Activated CD8-positive, alpha-beta memory T cell treated with anti-CD3 and anti-CD28 coated beads for 36 hours (primary cell): Measurements from ENCODE around the gene IMPA2. TPM values are rescaled to one million over a fixed set of nuclear protein-coding genes. Genes with fewer than 3 reads are reported as not detected.
"Not testable (repeated sequence)": the region's sequence is repeated elsewhere in the genome, so short reads cannot be mapped to it uniquely, and the experiment has no call there.

Source experiments
- CTCF ChIA-PET: fragments of 350-600 bp; sonication (Branson Sonifier 250); formaldehyde crosslinking; loops from one replicate; lab custom pipeline; 2021; ENCODE audit warnings: antibody characterized with exemption; lab: Charles Lee
- POLR2A ChIA-PET: fragments of 350-600 bp; sonication (Branson Sonifier 250); formaldehyde crosslinking; loops from one replicate; lab custom pipeline; 2021; ENCODE audit warnings: antibody characterized with exemption; lab: Charles Lee
- total RNA-seq, 2 experiments: library from RNA; stranded (reverse); gene quantifications; one replicate each; pipeline ENCODE4 v1.2.3, GENCODE V29; 2021

Gene IMPA2
- 10 to 100 TPM; 17.4 to 19.5 TPM for total RNA-seq

DNA sequence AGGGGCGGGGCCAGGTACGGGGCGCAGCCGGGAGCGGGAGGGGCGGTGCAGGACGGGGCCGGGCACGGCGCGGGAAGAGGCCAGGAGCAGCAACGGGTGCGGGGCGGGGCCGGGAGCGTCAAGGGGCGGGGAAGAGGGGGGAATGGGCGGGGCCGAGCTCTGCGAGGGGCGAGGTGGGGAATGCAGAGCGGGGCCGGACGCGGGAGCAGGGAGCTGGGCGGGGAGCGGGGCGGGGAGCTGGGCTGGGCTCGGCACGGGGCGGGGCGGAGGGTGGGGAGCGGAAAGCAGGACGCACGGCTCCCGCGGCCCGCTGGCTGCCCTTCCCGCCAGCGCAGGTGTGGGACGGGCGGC lies at the start of gene IMPA2:
Gene IMPA2 (plus strand): TSS at position 316 of the 351 bp plus-strand sequence. CDS start 163 bp downstream, outside the sequence.
- CTCF ChIA-PET: interaction anchor here (1.2 to 2.2 kb wide), 2 partner anchors 14 to 43 kb away, joined by 3 to 9 read pairs; no protein-coding TSS in a partner anchor
- POLR2A ChIA-PET: interaction anchor here (0.6 to 2.1 kb wide), 5 partner anchors 14 to 396 kb away, joined by 3 to 7 read pairs (median 6); partner anchors contain the start of gene AFG3L2

DNA sequence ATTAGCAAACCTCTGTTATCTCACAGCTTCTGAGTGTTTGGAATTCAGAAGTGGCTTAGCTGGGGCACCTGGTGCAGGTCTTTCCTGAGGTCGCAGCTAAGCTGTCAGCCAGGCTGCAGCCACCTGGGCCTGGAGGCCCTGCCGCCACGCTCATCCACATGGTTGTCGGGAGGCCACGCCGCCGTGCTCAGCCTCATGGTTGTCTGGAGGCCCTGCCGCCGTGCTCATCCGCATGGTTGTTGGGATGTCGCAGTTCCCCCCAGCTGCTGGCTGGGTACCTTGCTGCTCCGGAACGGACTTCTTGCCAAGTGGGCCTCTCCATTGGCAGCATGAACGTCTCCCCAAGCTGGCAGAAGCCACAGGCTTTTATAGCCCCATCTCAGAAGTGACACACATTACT lies 48.9 kb upstream of the IMPA2 start:
- POLR2A ChIA-PET: no interaction called here
- CTCF ChIA-PET: interaction anchor here (0.7 to 1.1 kb wide), 3 partner anchors 63 to 201 kb away, joined by 3 to 5 read pairs (median 4); no protein-coding TSS in a partner anchor

DNA sequence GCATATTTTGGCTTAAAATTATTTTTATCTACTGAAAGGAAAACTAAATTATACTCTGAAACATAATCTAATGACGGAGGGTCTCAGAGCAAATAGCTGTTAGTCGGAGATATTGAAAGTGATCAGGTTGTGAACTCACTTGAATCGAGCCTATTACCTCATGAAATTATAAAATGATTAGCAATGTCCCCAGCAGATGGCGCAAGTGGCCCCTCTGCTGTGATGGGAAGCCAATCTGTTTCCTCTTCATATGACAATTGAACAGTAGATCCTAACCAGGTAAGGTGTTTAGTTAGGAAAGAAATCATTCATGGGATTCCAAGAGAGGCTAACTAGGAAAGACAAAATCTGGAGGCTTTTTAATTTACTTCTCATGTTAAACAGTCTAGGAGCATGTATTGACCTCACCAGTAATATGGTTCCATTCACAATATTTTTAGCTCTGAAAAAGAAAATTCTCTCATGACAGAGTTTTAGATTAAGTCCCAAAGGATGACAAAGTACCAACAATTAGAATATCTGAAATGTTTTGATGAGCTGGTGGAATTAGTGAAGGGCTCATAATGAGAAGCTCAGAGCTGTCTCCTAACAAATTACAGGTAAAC lies 43.3 kb upstream of the IMPA2 start:
- ChIA-PET CTCF (interaction anchor here (0.6 to 4.5 kb wide), 15 partner anchors 9 to 301 kb away, joined by 3 to 59 read pairs (median 4); partner anchors contain the start of gene MPPE1), POLR2A (interaction anchor here (1.1 kb wide), 1 partner anchor 42 kb away, joined by 3 read pairs; no protein-coding TSS in a partner anchor)

DNA sequence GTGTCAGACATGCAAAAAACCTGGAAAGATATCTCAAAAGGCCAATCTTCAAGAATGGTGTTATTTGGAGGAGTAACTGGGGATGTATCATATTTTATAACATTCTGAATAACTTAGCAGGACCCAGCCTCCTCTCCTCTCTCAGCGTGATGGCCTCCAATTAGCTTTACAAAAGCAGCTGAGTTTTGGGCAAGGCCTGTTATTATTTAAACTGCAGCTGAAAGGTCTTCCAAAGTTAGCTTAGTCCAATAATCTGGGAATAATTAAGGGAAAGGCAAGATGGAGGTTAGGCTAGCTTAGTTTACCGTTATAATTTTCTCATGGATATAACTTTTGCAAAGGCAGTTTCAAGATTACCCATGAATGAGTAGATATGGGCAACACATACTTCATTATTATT lies 40.4 kb upstream of the IMPA2 start:
- POLR2A ChIA-PET: no interaction called here
- CTCF ChIA-PET: interaction anchor here (0.7 to 2.0 kb wide), 4 partner anchors 55 to 98 kb away, joined by 3 to 7 read pairs (median 4); no protein-coding TSS in a partner anchor

DNA sequence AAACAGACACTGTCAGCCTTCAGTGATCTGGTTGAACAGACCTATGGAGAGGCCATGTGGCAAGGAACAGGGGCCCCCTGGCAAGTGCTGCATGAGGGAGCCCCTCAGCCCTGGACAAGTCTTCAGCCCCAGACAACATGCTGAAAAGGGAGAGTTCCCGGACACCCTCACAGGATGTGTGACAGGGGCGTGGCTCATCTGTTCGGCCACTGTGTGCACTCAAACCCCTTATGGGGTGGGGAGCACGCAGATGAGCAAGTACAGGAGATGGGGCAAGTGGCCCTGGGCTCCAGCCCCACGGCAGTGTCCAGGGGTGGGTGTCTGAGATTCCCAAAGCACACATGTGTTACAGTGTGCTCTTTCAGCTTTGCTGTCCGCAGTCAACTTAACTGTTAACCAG lies 37.8 kb upstream of the IMPA2 start:
- ChIA-PET POLR2A (no interaction called here), CTCF (interaction anchor here (0.9 to 1.5 kb wide), 2 partner anchors 52 to 95 kb away, joined by 3 to 4 read pairs; no protein-coding TSS in a partner anchor)

DNA sequence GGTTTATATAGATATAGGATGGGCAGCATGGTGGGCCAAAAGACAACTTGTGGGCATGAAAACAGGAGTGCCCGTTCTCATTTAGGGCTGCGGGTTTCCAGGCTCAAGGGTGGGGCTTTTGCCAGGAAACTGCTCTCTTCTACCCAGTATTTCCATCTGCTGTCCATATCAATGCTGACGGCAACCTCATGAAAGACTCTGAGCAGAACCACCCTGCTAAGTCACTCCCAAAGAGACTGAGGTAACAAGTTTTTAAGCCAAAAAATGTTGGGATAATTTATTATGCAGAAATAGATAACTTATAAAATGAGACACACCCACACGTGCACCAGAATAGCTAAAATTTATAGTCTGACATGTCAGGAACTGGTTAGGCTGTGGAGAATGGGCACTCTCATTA lies 37.1 kb upstream of the IMPA2 start:
- CTCF ChIA-PET: no interaction called here
- POLR2A ChIA-PET: no interaction called here

DNA sequence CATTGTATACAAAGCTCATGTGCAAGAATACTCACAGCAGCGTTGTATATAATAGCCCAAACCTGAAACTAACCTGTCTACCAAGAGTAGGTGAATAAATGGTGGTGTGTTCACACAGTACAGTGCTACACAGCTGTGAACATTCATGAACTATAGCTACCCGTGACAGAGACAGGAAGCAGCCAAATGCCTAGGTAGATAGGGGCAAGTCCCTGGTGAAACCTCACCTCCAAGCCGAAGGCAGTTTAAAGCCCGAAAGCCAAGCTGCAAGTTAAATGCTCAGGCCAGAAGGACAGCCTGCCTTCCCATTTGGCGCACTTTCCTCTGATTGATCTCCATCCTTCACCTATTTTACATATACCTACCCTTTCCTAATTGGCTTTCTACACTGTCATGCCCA lies 36.5 kb upstream of the IMPA2 start:
- POLR2A ChIA-PET: no interaction called here

DNA sequence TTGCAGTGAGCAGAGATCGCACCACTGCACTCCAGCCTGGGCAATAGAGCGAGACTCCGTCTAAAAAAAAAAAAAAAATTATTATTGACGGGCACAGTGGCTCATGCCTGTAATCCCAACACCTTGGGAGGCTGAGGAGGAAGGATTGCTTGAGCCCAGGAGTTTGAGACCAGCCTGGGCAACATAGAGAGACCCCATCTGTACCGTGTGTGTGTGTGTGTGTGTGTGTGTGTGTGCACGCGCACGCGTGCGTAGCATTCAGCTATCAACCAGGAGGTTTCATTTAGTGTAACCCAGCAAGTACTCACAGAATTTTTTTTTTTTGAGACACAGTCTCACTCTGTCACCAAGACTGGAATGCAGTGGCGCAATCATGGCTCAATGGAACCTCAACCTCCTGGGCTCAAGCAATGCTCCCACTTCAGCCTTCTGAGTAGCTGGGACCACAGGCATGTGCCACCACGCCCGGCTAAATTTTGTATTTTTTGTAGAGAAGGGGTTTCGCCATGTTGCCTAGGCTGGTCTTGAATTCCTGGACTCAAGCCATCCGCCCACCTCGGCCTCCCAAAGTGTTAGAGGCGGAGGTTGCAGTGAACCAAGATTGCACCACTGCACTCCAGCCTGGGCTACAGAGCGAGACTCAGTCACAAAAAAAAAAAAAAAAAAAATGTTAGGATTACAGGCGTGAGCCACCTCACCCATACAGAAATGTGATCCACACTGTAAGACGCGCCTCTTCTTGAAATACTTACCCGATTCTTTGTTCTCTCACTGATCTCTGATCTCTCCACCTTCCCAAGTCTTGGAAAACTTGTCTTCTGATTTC lies 35.3 kb upstream of the IMPA2 start:
- POLR2A ChIA-PET: not testable (repeated sequence)
- CTCF ChIA-PET: interaction anchor here (0.6 to 3.8 kb wide), 5 partner anchors 8 to 109 kb away, joined by 3 to 16 read pairs (median 5); no protein-coding TSS in a partner anchor

More for the DNA sequence above, 36.5 kb upstream of the IMPA2 start:
- CTCF ChIA-PET: interaction anchor here (1.1 to 3.8 kb wide), 2 partner anchors 51 to 94 kb away, joined by 3 to 16 read pairs; no protein-coding TSS in a partner anchor

DNA sequence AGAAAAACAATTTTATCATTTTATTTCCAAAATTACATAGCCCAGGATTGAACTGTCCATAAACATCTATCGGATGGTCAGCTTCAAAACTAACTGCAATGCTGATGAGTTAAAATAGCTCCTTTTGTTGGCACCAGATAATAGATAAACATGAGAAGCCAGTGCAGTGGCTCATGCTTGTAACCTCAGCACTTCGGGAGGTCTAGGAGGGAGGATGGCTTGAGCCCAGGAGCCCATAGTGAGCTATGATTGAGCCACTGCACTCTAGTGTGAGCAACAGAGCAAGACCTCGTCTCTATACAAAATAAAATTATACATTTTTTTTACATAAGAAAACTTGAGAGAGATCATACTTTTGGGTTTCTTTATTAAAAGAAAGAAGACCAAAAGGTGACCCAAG lies 34.6 kb upstream of the IMPA2 start:
- ChIA-PET POLR2A (interaction anchor here (1.1 kb wide), 1 partner anchor 34 kb away, joined by 6 read pairs; the partner anchor contains the start of gene IMPA2), CTCF (interaction anchor here (1.4 to 3.8 kb wide), 3 partner anchors 9 to 92 kb away, joined by 5 to 16 read pairs (median 9); no protein-coding TSS in a partner anchor)

DNA sequence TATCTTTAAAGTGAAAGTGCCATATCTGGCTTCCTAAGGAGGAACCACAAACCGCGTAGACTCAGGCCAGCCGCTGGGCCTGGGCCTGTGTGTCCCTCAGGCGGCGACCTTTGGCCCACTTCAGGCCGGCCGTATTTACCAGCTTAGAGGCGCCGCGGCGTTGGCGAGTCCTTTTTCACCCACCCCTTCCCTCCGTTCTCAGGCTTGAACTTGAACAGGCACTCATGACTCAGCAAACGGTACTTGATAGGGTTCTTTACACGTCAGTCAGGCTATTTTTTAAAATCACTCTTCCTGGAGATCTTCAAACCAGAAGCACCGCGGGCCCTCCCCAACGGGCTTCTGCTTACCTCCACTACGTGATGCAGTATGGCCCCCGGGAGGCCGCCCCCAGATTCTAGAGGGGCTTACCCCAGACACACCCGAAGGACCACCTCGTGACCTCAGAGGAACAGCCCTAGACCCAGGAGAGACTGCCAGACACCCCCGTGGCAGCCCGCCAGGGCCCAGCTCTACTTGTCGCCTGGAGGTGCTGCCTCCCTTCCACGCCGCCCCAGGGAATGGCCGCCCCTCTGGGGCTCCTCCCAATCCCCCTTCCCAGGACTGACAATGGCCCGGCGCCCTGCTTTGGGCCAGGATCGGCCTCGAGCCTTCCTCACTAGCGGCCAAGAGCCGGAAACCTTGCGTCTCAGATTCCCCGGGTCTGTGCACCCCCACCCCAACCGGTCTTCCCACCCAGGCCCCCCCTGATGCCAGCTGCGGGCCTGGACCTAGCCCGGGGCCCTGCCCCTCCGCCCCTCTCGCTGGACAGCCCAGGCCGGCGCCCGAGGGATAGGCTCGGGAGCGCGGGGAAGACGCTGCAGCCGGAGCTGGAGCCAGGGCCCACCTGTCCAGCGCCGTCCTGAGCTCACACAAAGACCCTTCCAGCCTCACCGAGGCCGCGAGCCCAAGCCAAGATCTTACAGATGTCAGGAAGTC lies 33.8 kb upstream of the IMPA2 start:
- ChIA-PET POLR2A (interaction anchor here (0.5 to 1.1 kb wide), 3 partner anchors 8 to 810 kb away, joined by 3 to 6 read pairs (median 4); partner anchors contain the start of gene IMPA2), CTCF (interaction anchor here (1.4 to 3.8 kb wide), 3 partner anchors 10 to 91 kb away, joined by 5 to 16 read pairs (median 9); no protein-coding TSS in a partner anchor)

DNA sequence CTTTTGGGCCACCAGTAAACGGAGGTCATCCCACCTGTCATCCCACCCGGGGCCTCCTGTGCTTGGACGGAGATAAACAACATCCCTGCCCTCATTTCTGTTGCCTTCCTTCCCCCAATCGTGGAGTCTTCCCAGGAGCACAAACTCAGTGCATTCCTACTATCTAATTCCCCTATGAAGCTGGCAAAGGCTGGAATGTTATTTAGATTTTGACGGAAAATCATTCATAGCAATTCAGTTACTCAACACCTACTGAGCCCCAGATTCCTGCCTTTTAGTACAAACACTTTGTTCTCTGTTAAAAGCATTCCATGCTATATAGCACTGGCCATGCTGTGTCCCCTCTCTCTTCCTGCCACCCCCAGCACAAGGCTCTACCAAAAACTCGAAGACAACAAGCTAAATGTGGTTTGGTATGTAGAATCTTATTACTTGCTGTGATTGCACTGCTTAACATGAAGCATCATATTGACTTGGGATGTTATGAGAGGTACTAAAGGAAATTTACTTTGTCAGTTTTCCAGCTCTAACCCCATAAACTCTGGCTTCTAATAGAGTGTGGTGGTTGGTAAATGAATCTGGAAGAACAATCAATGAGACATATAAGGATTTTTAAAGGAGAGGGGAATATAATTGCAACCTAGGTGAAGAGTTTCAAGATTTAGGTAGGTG lies 32.3 kb upstream of the IMPA2 start:
- ChIA-PET POLR2A (no interaction called here), CTCF (no interaction called here)

DNA sequence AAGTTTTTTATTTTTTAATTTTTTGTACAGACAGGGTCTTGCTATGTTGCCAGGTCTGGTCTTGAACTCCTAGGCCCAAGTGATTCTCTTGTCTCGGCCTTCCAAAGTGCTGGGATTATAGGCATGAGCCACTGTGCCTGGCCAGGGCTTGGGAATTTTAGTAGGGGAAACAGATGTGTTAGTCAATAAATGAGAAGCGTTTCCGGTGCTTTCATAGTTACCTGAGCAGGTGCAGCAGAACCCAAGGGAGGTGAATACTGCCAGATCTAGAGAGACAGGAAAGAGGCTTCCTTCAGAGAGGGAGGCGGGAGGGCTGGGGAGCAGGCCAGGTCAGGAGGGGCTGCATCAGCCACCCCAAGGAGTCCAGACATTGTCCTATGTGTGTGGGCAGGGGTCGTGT lies 30.5 kb upstream of the IMPA2 start:
- ChIA-PET POLR2A (no interaction called here), CTCF (interaction anchor here (1.4 kb wide), 1 partner anchor 13 kb away, joined by 5 read pairs; no protein-coding TSS in a partner anchor)

DNA sequence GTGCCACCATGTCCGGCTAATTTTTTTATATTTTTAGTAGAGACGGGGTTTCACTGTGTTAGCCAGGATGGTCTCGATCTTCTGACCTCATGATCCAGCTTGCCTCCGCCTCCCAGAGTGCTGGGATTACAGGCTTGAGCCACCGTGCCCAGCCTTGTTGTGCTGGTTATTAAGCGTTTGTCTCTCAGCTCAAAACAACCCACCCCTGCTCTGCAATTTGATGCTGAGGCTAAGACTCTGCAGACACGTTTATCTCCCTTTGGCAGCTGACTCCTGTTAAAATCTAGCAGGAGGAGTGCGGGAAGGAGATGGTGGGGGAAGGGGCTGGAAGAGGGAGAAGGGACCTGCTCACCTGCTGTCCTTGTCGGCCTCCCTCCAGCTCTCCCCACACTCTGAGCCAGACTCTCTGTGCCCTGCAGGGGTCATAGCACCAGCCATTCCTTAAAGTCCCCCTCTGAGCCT lies 29.9 kb upstream of the IMPA2 start:
- CTCF ChIA-PET: interaction anchor here (1.4 kb wide), 1 partner anchor 14 kb away, joined by 5 read pairs; no protein-coding TSS in a partner anchor

DNA sequence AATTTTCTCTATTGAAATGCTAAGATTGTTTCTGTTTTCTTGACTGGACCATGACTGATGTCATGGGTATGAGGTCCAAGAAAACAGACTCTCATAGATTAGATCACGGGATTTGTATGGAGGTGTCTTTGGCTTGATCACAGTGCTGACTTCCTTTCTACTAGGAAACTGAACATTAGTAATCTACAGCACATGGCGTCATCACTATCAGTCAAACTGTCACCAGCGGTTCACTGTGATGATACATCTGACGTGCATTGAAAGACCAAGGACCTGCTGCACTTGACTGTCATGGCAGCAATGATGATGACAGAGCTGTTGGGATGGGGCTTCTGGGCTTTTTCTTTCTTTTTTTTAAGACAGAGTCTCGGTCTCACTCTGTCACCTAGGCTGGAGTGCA lies 28.2 kb upstream of the IMPA2 start:
- CTCF ChIA-PET: interaction anchor here (0.8 kb wide), 1 partner anchor 44 kb away, joined by 5 read pairs; no protein-coding TSS in a partner anchor
- POLR2A ChIA-PET: no interaction called here

More for the DNA sequence above, 29.9 kb upstream of the IMPA2 start:
- POLR2A ChIA-PET: no interaction called here

DNA sequence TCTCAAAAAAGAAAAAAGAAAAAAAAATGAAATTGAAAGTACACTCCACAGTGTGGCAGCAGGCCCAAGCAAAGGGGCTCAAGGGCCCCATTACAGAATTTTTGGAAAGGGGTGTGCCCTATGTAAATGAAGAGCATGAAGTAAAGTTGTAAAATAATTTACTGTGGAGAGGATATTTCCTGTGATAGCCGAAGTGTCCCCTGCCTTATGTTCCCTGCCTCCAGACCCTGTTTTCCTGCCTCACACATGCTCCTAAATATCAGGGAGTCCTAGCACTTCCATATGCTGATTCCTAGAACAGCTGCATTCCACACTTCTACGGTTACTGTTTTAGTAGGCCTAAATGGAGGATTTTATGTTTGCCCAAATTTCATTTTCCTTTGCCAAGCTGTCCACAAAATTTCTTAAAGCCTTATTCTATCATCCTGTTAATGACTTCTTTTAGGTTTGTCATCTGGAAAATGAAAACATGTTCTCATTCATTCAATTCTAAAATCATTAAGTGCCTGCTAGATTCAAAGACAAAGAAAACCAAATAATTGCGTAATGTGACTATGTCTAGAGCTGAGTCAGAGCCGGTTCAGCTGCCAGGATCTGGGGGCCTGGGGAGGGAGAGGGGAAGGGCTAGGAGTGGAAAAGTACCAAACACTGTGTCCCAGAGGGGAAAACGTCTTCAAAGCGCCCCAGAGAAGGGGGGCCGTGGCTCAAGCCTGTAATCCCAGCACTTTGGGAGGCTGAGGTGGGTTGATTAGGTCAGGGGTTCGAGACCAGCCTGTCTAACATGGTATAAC lies 25.9 kb upstream of the IMPA2 start:
- ChIA-PET POLR2A (no interaction called here), CTCF (interaction anchor here (1.4 kb wide), 1 partner anchor 11 kb away, joined by 3 read pairs; no protein-coding TSS in a partner anchor)

DNA sequence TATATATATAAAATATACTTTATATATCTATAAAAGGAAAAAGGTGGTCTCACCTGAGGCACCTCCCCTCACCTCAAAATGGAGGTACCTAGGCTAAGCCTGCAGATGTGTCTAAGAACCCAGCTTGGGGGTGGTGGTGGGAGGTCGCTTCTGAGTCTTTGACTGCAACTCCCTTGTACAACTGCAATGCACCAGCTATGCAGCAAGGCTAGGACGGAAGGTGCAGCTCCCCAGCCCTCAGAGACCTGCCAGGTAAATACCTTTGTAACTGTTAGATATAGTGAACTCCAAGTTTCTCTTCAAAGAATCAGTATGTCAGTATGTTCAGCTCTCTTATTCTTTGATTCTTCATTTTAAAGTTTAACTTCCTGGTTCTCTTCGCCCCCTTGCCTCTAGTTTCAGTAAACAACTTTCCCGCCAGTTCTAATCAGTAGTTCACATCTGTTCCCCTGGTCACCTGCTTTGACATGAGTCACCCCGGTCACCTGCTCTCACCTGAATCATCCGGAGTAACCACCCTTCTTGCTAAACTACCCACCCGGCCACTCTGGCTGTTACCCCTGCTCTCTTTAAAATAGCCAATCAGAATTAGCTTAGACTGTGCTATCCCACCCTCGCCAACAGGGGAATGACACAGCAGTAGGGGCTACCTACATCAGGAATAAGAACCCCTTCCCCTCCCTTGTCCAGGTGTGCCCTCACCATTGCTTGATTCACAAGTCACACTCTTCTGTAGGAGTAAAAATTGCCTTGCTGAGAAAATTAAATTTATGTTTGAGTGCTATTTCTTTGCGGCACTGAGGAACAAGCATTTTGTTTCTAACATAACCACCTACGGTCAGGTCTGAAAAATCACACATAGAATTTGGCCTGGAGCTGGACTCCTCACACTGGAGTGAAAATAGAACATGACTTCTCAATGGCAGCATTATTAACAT lies 24.7 kb upstream of the IMPA2 start:
- ChIA-PET POLR2A (no interaction called here), CTCF (no interaction called here)
